Measurements from ENCODE around the gene DYRK1B. TPM values are rescaled to one million over a fixed set of nuclear protein-coding genes. Genes with fewer than 3 reads are reported as not detected.

Gene DYRK1B
- total RNA-seq, 1 experiment from 2014 or later: 2.4 TPM

- Histone ChIP-seq H3K9me3 (ENCODE audit: low read length) (no peaks in the 10 kb centered on the region), H3K9me2 (replicated peaks; ENCODE audit: low read length) (no peaks in the 10 kb centered on the region), H3K27ac (ENCODE audit: low read length) (no peak overlapping the region), H3K4me2 (ENCODE audit: low read length) (no peak overlapping the region), H2AFZ (ENCODE audit: low read length) (no peak overlapping the region), H3K36me3 (ENCODE audit: low read depth, low read length) (peaks cover 10% of the 10 kb centered on the region), H4K20me1 (ENCODE audit: low read length) (no peaks in the 10 kb centered on the region), H3K9ac (ENCODE audit: low read length) (no peak overlapping the region), H3K4me3 (ENCODE audit: low read length) (no peak overlapping the region), H3K27me3 (ENCODE audit: low read length) (no peaks in the 10 kb centered on the region), H3K79me2 (ENCODE audit: low read length) (no peaks in the 10 kb centered on the region), H3K4me1 (ENCODE audit: insufficient read depth, low read length) (peaks cover 4% of the 10 kb centered on the region; the same call in 1 of the 2 replicates), H3F3A (ENCODE audit: low read length, unreplicated experiment) (no peaks in the 10 kb centered on the region)
- no peak for TF ChIP-seq EZH2 (IDR thresholded peaks at IDR 0.05; ENCODE audit: low read length, unreplicated experiment)
- intact Hi-C loops (cut with micrococcal nuclease): no loop called here
- BruUV-seq (replicated peaks): no TSS peak
- no peak for DNase-seq
- ChIA-PET CTCF (no interaction called here), POLR2A (ENCODE audit: unreplicated experiment) (no interaction called here)
- no peak for ATAC-seq
Observed at GRCh38 chr19:39830406-39830805, 3.6 kb downstream of the DYRK1B start.

GRCh38 chr19:39829702-39830275, 4.2 kb downstream of the DYRK1B start:
- Histone ChIP-seq H3K27me3 (ENCODE audit: low read length) (no peaks in the 10 kb centered on the region), H3K36me3 (ENCODE audit: low read depth, low read length) (peaks cover 6% of the 10 kb centered on the region; the same call in 1 of the 2 replicates), H3F3A (ENCODE audit: low read length, unreplicated experiment) (no peaks in the 10 kb centered on the region), H3K4me2 (ENCODE audit: low read length) (no peak overlapping the region), H4K20me1 (ENCODE audit: low read length) (no peaks in the 10 kb centered on the region), H3K9me2 (replicated peaks; ENCODE audit: low read length) (no peaks in the 10 kb centered on the region), H3K9ac (ENCODE audit: low read length) (no peak overlapping the region), H2AFZ (ENCODE audit: low read length) (no peak overlapping the region), H3K27ac (ENCODE audit: low read length) (no peak overlapping the region), H3K4me3 (ENCODE audit: low read length) (no peak overlapping the region), H3K9me3 (ENCODE audit: low read length) (no peaks in the 10 kb centered on the region), H3K4me1 (ENCODE audit: insufficient read depth, low read length) (peaks cover 4% of the 10 kb centered on the region; the same call in 1 of the 2 replicates), H3K79me2 (ENCODE audit: low read length) (no peaks in the 10 kb centered on the region)
- DNase-seq: no peak
- no TSS peak for BruUV-seq (replicated peaks)
- ChIA-PET POLR2A (ENCODE audit: unreplicated experiment) (no interaction called here), CTCF (no interaction called here)
- intact Hi-C loops (cut with micrococcal nuclease): no loop called here
- no peak for ATAC-seq
- no peak for TF ChIP-seq CTCF (conservative IDR thresholded peaks at IDR 0.05; ENCODE audit: low read depth, low read length)
- TF ChIP-seq EZH2 (IDR thresholded peaks at IDR 0.05; ENCODE audit: low read length, unreplicated experiment): no peak

- no peak for TF ChIP-seq CTCF (conservative IDR thresholded peaks at IDR 0.05; ENCODE audit: low read depth, low read length)
- Histone ChIP-seq H3K36me3 (ENCODE audit: low read depth, low read length) (no peaks in the 10 kb centered on the region), H3K4me1 (ENCODE audit: insufficient read depth, low read length) (no peaks in the 10 kb centered on the region), H3K9me2 (replicated peaks; ENCODE audit: low read length) (no peaks in the 10 kb centered on the region), H2AFZ (ENCODE audit: low read length) (no peak overlapping the region), H3K27ac (ENCODE audit: low read length) (no peak overlapping the region), H3K9me3 (ENCODE audit: low read length) (no peaks in the 10 kb centered on the region), H3K27me3 (ENCODE audit: low read length) (no peaks in the 10 kb centered on the region), H3K9ac (ENCODE audit: low read length) (no peak overlapping the region), H4K20me1 (ENCODE audit: low read length) (no peaks in the 10 kb centered on the region), H3K4me3 (ENCODE audit: low read length) (no peak overlapping the region), H3K4me2 (ENCODE audit: low read length) (no peak overlapping the region), H3F3A (ENCODE audit: low read length, unreplicated experiment) (no peaks in the 10 kb centered on the region), H3K79me2 (ENCODE audit: low read length) (0 out of 2 replicates have a peak, but pooled peaks cover 2% of the 10 kb centered on the region)
- DNase-seq (no peak), ATAC-seq (no peak)
- CTCF ChIA-PET: no interaction called here
- POLR2A ChIA-PET (ENCODE audit: unreplicated experiment): no interaction called here
- no TSS peak for BruUV-seq (replicated peaks)
- intact Hi-C loops (cut with micrococcal nuclease): no loop called here
Observed at GRCh38 chr19:39828654-39829032, 5.3 kb downstream of the DYRK1B start.
